ENCODE measurements around the gene HOXD11. TPM values are rescaled to one million over a fixed set of nuclear protein-coding genes. Genes with fewer than 3 reads are reported as not detected.

HOXD11 gene
- total RNA-seq, 1 donor from 2014 or later = 1.1 TPM

DNA sequence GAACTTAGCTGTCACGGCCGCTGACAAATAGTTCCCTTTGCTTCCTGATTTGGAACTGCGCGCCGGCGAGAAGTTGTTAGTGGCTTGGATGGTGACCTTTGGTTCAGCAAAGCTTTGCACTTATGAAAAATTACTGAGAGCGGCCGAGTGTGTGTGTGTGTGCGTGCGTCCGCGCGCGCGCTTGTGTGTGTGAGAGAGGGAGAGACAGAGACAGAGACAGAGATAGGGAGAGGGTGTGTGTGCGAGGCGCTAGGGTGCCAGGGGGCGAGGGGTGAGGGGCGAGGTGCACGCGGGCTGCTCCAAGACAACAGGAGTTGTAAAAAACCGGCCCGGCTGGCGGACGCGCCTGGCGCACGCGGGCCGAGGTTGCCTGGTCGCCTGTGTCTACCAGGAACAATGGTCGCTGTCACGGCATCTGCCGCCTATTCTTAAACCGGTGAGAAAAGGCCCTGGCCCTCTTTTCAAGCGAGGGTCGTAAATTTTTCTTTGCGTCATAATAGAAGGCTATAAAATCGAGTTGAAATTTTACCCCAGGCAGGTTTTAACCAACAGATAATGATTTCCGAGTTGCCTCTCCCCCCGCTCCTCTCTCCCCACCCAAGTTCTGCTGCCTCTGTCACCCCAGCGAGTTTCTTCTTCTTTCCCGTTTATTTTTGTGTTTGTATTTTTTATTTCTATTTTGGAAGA lies 50.6 kb downstream of the HOXD11 start:
- TF ChIP-seq CTCF (conservative IDR thresholded peaks at IDR 0.05) = no peak
- DNase-seq (ENCODE audit: extremely low spot score, unreplicated experiment) = no peak
- H3K9me3 Mint-ChIP-seq = no peaks in the 10 kb centered on the region
- peaks cover 95% of the 10 kb centered on the region for H3K27me3 Mint-ChIP-seq
- H3K36me3 Mint-ChIP-seq = peaks cover 16% of the 10 kb centered on the region
- peak overlapping the region; percentile 83 for H3K27ac Mint-ChIP-seq
- H3K4me1 Mint-ChIP-seq (ENCODE audit: unreplicated experiment) = peaks cover 28% of the 10 kb centered on the region
- H3K4me3 Mint-ChIP-seq = peak overlapping the region; percentile 88

DNA sequence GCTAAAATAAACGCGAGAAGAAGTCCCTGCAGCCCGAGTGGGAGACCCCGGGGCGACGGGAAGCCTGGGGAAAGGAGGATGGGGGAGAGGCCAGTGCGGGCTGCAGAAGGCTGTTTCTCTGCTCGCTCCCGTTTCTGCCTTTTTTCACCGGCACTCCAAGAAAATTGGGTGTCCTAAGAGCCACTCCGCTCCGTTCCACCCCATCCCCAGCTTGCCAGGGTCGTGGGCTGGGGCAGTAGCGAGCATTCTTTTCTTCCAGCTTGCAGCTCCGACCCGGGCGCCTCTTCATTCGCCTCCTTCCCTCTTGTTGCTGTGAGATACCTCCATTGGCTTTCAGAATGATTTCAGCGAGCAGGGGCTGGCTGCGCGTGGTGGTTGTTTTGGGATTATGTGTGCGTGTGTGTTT lies 51.1 kb downstream of the HOXD11 start:
- peak overlapping the region; percentile 83 for H3K27ac Mint-ChIP-seq
- no peak for DNase-seq (ENCODE audit: extremely low spot score, unreplicated experiment)
- no peak for TF ChIP-seq CTCF (conservative IDR thresholded peaks at IDR 0.05)
- H3K9me3 Mint-ChIP-seq = no peaks in the 10 kb centered on the region
- peaks cover 31% of the 10 kb centered on the region for H3K4me1 Mint-ChIP-seq (ENCODE audit: unreplicated experiment)
- H3K27me3 Mint-ChIP-seq = peaks cover 93% of the 10 kb centered on the region
- H3K36me3 Mint-ChIP-seq = peaks cover 16% of the 10 kb centered on the region
- peak overlapping the region; percentile 88 for H3K4me3 Mint-ChIP-seq

GRCh38 chr2:176158855-176159662 lies 52.0 kb downstream of the HOXD11 start:
- H3K4me3 Mint-ChIP-seq = peak overlapping the region; percentile 88
- TF ChIP-seq CTCF (conservative IDR thresholded peaks at IDR 0.05) = no peak
- peaks cover 36% of the 10 kb centered on the region for H3K4me1 Mint-ChIP-seq (ENCODE audit: unreplicated experiment)
- peaks cover 93% of the 10 kb centered on the region for H3K27me3 Mint-ChIP-seq
- H3K27ac Mint-ChIP-seq = peak overlapping the region; percentile 83
- no peak for DNase-seq (ENCODE audit: extremely low spot score, unreplicated experiment)
- no peaks in the 10 kb centered on the region for H3K9me3 Mint-ChIP-seq
- H3K36me3 Mint-ChIP-seq = peaks cover 16% of the 10 kb centered on the region

Small RNA genes lying within 50 kb of the gene (microRNA-seq; reads per million reads assigned to microRNA genes)
- 144 reads per million, percentile 66 among the genes with 10 or more reads in this experiment for gene MIR10B

Other genes with a start within 250 kb of the HOXD11 start
- 26.4 and 33.7 TPM in 2 replicates for gene LNPK, start 105.0 kb upstream of the HOXD11 start, total RNA-seq (ENCODE audit: low replicate concordance)
- 0.10 TPM in 1 of 2 replicates, not detected in the other for gene EVX2, start 23.3 kb upstream of the HOXD11 start, total RNA-seq (ENCODE audit: low replicate concordance)
- gene HOXD13, start 14.6 kb upstream of the HOXD11 start, total RNA-seq (ENCODE audit: low replicate concordance) = 0.31 and 0.43 TPM in 2 replicates
- gene HOXD12, start 7.5 kb upstream of the HOXD11 start, total RNA-seq (ENCODE audit: low replicate concordance) = not detected in 2 replicates
- 0.19 and 0.56 TPM in 2 replicates for gene HOXD10, start 9.5 kb downstream of the HOXD11 start, total RNA-seq (ENCODE audit: low replicate concordance)
- gene HOXD9, start 15.4 kb downstream of the HOXD11 start, total RNA-seq (ENCODE audit: low replicate concordance) = 0.19 and 1.5 TPM in 2 replicates
- gene HOXD8, start 22.4 kb downstream of the HOXD11 start, total RNA-seq (ENCODE audit: low replicate concordance) = 2.8 TPM in 1 of 2 replicates, not detected in the other
- gene HOXD4, start 44.3 kb downstream of the HOXD11 start, total RNA-seq (ENCODE audit: low replicate concordance) = 37.0 TPM in 1 of 2 replicates, not detected in the other
- 25.4 TPM in 1 of 2 replicates, not detected in the other for gene HOXD3, start 50.0 kb downstream of the HOXD11 start, total RNA-seq (ENCODE audit: low replicate concordance)
- gene HOXD1, start 81.4 kb downstream of the HOXD11 start, total RNA-seq (ENCODE audit: low replicate concordance) = 7.7 TPM in 1 of 2 replicates, not detected in the other
- 30.2 TPM in 2 replicates for gene MTX2, start 162.2 kb downstream of the HOXD11 start, total RNA-seq (ENCODE audit: low replicate concordance)